Ascending aorta (tissue), 2 donors: ENCODE data around the gene SLC25A26. TPM values are rescaled to one million over a fixed set of nuclear protein-coding genes. Genes with fewer than 3 reads are reported as not detected.

Experiments
- DNase-seq, 2 donors: peaks; one replicate each; pipeline ENCODE4 v3.0.0-alpha.2; 2019; ENCODE audit warnings: low spot score in 2 of 2
- H3K27ac ChIP-seq, 2 donors: fragments of 200-600 bp; sonication (generic); one replicate each; pipeline ENCODE4 v1.5.1; 2016 to 2017; ENCODE audit warnings: mild to moderate bottlenecking in 1 of 2
- H3K27me3 ChIP-seq: fragments of 200-600 bp; sonication (generic); one replicate; pipeline ENCODE4 v1.5.1; 2017
- H3K36me3 ChIP-seq, 2 donors: fragments of 200-600 bp; sonication (generic); one replicate each; pipeline ENCODE4 v1.5.1; 2016
- H3K4me1 ChIP-seq, 2 donors: fragments of 200-600 bp; sonication (generic); one replicate each; pipeline ENCODE4 v1.5.1; 2016 to 2017; ENCODE audit warnings: mild to moderate bottlenecking in 1 of 2
- H3K4me3 ChIP-seq, 2 donors: fragments of 200-600 bp; sonication (generic); one replicate each; pipeline ENCODE4 v1.5.1; 2016 to 2017; ENCODE audit warnings: mild to moderate bottlenecking in 1 of 2
- H3K9me3 ChIP-seq, 2 donors: fragments of 200-600 bp; sonication (generic); one replicate each; pipeline ENCODE4 v1.5.1; 2016
- CTCF ChIP-seq, 3 experiments: fragments of 200-600 bp in 2 of 3; fragments of 450-650 bp in 1 of 3; sonication (generic) in 2 of 3; IDR thresholded peaks; one replicate each; pipeline ENCODE4 v1.5.1; 2016 to 2019; ENCODE audit warnings: antibody characterized with exemption in 3 of 3, mild to moderate bottlenecking in 1 of 3, moderate library complexity in 1 of 3
- intact Hi-C: fragments of 100-400 bp; cut with DNase I; formaldehyde crosslinking; loops from one replicate; pipeline ENCODE4 v1.15.1; 2023
- total RNA-seq: library from RNA; depleted of rRNA; stranded (reverse); fragments of >200 nt; gene quantifications from one replicate; pipeline ENCODE4 v1.1.0, GENCODE V29; 2016

The SLC25A26 gene
- total RNA-seq, 1 donor from 2014 or later = 11.7 TPM

GRCh38 chr3:66233033-66233432, 12.2 kb downstream of the SLC25A26 start:
- Histone ChIP-seq H3K9me3 (no peaks in the 10 kb centered on the region), H3K4me3 (no peak overlapping the region), H3K27me3 (no peaks in the 10 kb centered on the region), H3K36me3 (peaks cover 0 to 6% of the 10 kb centered on the region in 2 donors), H3K27ac (no peak overlapping the region), H3K4me1 (no peaks in the 10 kb centered on the region)
- no peak for DNase-seq
- intact Hi-C loops = no loop called here
- no peak for TF ChIP-seq CTCF (IDR thresholded peaks at IDR 0.05)

GRCh38 chr3:66236281-66236680, 15.5 kb downstream of the SLC25A26 start:
- peaks cover 0 to 19% of the 10 kb centered on the region in 2 donors for H3K36me3 ChIP-seq
- H3K27me3 ChIP-seq = no peaks in the 10 kb centered on the region
- H3K4me3 ChIP-seq = no peak overlapping the region
- no peak overlapping the region for H3K27ac ChIP-seq
- no peak for DNase-seq
- no peaks in the 10 kb centered on the region for H3K9me3 ChIP-seq
- no peak for TF ChIP-seq CTCF (IDR thresholded peaks at IDR 0.05)
- H3K4me1 ChIP-seq = no peaks in the 10 kb centered on the region
- intact Hi-C loops = no loop called here

GRCh38 chr3:66237552-66237951, 16.8 kb downstream of the SLC25A26 start:
- no peaks in the 10 kb centered on the region for H3K4me1 ChIP-seq
- no peak overlapping the region for H3K4me3 ChIP-seq
- TF ChIP-seq CTCF (IDR thresholded peaks at IDR 0.05) = no peak
- peaks cover 0 to 19% of the 10 kb centered on the region in 2 donors for H3K36me3 ChIP-seq
- no peaks in the 10 kb centered on the region for H3K27me3 ChIP-seq
- intact Hi-C loops = no loop called here
- H3K9me3 ChIP-seq = no peaks in the 10 kb centered on the region
- no peak overlapping the region for H3K27ac ChIP-seq
- DNase-seq = no peak

- intact Hi-C loops = no loop called here
- Histone ChIP-seq H3K36me3 (peaks cover 8 to 35% of the 10 kb centered on the region in 2 donors), H3K9me3 (no peaks in the 10 kb centered on the region), H3K4me1 (no peaks in the 10 kb centered on the region), H3K27ac (no peak overlapping the region), H3K27me3 (no peaks in the 10 kb centered on the region), H3K4me3 (no peak overlapping the region)
- TF ChIP-seq CTCF (IDR thresholded peaks at IDR 0.05) = no peak
- no peak for DNase-seq
Measured at GRCh38 chr3:66239513-66240123, 18.8 kb downstream of the SLC25A26 start.

GRCh38 chr3:66241466-66241865, 20.7 kb downstream of the SLC25A26 start:
- no peaks in the 10 kb centered on the region for H3K9me3 ChIP-seq
- H3K27ac ChIP-seq = no peak overlapping the region
- intact Hi-C loops = no loop called here
- DNase-seq = no peak
- H3K36me3 ChIP-seq = peaks cover 8 to 48% of the 10 kb centered on the region in 2 donors
- H3K4me3 ChIP-seq = no peak overlapping the region
- H3K4me1 ChIP-seq = no peaks in the 10 kb centered on the region
- no peak for TF ChIP-seq CTCF (IDR thresholded peaks at IDR 0.05)
- H3K27me3 ChIP-seq = no peaks in the 10 kb centered on the region
